Activated CD4-positive, alpha-beta T cell treated with anti-CD3 and anti-CD28 coated beads for 1 hour (primary cell): ENCODE measurements around the gene ITGBL1.

Experiments used
- DNase-seq: peaks from one replicate; pipeline ENCODE4 v3.0.0-alpha.2; 2020

ITGBL1 gene

DNA sequence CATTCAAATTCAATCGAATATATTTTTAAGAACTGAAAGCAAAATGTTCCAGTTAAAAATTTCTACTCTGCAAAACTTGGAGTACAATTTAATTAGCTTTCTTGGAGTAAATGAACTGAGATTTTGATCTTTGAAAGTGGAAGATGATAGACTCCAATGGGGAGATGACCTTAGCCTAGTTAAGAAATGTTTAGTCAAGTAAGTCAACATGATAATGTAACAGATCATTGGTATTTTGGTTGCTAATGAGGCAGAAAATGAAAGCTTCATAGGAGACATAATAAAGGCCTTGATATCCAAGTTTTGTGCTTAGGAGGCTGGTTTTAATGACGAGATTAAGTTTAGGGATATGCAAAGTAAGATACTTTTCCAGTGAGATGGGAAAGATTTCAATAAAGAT, 181.7 kb downstream of the ITGBL1 start:
- no peak for DNase-seq

- no peak for DNase-seq
Observed at GRCh38 chr13:101639711-101640110, 187.2 kb downstream of the ITGBL1 start.

- DNase-seq, result no peak
Observed at GRCh38 chr13:101640788-101641400, 188.4 kb downstream of the ITGBL1 start.

- no peak for DNase-seq
Observed at GRCh38 chr13:101645871-101646270, 193.4 kb downstream of the ITGBL1 start.

DNA sequence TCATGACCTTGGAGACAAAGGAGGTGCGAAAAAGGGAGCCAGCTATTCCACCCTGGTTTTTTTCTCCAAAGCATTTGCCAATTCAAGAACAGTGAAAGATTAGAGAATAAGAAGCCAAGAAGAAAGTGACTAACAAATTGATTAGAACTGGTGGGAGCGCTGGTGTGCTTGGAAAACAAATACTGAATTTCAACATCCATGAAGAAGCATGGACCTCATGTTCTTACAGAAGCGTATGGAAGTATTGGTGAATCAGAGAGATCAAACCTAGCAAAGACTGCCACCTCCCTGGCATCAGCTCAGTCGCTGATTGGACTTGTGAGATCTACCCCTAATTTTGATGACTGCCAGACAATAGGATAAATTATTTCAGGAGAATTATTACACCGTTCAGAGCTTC, 195.3 kb downstream of the ITGBL1 start:
- DNase-seq, result no peak

- DNase-seq, result no peak
Observed at GRCh38 chr13:101648766-101649487, 196.5 kb downstream of the ITGBL1 start.

DNA sequence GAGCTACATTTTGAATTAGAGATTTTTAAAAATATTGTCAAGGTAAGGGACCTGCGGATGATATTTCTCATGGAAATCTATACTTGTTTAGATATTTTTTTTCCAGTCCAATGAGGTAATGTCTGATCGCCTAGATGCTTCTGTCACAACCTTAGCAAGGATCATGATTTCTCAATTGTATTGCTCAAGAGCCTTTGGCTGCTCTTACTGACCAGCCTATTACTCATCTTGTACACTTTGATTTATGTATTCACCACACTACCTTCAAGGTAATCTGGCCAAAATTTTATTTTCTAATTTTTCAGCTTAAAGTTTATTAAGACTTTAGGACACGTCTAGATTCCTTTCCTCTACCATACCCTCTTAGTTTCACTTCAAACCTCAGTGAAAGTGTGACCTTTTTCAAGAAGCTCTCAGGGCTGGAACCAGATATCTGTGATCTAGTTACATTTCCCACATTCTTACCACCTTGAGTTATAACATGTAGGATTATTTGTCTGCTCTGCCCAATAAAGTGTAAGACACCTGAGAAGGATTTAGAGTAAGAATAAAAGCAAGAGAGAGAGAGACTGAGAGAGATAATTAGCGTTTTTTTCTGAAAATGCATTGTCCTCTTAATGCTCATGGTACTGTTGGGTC, 197.1 kb downstream of the ITGBL1 start:
- DNase-seq, result no peak

- DNase-seq, result no peak
Observed at GRCh38 chr13:101654883-101655282, 202.4 kb downstream of the ITGBL1 start.

GRCh38 chr13:101655435-101655834, 203.0 kb downstream of the ITGBL1 start:
- no peak for DNase-seq

DNA sequence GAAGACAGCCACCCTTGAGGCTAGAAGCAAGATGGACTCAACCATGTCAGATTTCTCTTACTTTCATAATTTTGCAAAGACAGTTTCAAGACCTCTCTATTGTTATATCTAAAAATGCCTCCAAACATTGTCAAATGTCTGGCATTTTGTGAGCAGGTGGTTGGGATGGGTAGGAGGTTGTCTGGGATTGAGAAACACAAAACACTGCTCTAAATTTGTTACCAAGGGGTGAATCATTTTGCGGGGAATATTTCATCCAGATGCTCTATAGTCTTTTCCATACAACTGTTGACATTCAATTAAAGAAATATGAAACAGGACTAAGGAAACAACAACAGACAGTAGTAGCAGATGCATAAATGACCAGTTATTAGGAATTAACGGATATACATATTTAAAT, 208.2 kb downstream of the ITGBL1 start:
- no peak for DNase-seq

GRCh38 chr13:101661839-101662238, 209.4 kb downstream of the ITGBL1 start:
- DNase-seq, result no peak

GRCh38 chr13:101673360-101674105, 221.1 kb downstream of the ITGBL1 start:
- no peak for DNase-seq

GRCh38 chr13:101681834-101682233, 229.4 kb downstream of the ITGBL1 start:
- DNase-seq, result no peak

- DNase-seq, result no peak
Observed at GRCh38 chr13:101686003-101686402, 233.5 kb downstream of the ITGBL1 start.

- DNase-seq, result no peak
Observed at GRCh38 chr13:101690871-101691270, 238.4 kb downstream of the ITGBL1 start.

DNA sequence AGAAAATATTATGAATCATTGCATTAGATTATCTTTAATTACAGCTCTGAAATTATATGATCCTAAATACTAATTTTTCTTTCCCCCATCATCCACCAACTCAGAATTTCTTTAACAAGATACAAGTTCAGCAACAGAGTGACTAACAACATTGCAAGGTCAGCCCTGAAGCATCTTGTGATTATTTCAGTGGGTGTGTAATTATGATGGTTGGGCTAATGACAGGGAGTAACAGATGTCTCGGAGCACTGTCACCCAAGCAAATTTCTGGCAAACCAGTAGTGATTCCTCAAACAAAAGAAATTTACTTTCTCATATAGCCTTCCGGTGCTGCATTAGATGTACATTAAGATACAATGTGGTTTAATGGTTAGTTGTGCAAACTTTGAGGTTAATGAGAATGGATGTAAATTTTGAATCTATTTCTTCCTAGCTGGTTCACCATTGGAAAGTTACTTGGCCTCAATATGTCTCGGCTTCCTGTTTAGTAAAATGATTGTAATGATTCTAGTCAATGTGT, 238.9 kb downstream of the ITGBL1 start:
- DNase-seq, result no peak

- DNase-seq, result no peak
Observed at GRCh38 chr13:101695870-101696516, 243.5 kb downstream of the ITGBL1 start.

DNA sequence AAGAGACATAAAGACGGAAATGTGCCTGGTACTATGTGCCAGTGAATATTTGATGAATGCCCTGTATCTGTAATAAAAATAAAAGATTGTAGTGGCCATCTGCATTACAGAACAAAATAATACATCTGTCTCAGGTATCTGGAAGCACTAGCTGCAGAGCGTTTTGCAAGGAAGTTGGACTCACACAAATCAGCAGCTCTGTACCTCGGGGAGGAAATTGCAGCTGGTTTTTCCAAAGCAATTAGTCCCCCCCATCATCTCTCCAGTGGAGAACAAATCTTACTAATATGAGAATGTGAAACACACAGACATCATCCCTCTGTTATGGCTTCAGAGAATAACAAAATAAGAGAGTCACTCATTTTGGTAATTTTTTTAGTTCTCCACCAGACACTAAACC, 245.3 kb downstream of the ITGBL1 start:
- no peak for DNase-seq

- no peak for DNase-seq
Observed at GRCh38 chr13:101698400-101698799, 245.9 kb downstream of the ITGBL1 start.

DNA sequence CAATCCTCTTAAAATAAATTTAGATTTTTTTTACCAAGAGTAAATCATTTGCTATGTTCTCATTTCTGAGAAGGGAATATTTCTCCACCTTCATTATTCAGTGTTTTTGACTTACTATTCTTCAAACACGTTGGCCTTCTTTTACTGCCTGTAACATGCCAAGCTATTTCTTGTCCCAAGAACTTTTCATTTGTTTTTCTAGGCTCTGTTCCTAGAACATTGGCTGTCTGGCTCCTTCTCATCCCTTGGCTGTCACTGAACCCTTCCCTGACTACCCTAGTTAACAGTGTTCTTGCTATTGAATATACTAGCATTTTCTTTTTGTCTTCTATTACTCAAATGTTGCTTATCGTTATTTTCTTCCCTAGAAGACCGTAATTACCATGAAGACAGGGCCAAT, 248.1 kb downstream of the ITGBL1 start:
- DNase-seq, result no peak

DNA sequence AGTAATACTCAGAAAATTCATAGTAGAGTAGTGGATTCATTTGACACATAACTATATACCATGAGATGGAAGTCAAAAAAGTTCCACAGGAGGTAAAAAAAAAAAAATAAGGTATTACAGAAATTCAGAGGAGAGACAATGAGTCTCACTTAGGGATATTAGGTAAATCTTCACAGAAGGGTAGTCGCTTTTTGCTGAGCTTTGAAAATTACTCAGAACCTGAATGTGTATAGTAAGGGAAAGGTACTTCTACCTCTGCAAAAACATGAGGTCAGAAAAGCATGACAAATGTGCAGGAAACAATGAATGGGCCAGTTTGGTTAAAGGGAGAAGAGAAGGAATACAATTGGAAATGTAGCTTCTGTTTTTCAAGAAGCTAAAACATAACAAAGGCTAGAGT, 250.6 kb downstream of the ITGBL1 start:
- DNase-seq, result no peak

- no peak for DNase-seq
Observed at GRCh38 chr13:101703838-101704237, 251.4 kb downstream of the ITGBL1 start.

DNA sequence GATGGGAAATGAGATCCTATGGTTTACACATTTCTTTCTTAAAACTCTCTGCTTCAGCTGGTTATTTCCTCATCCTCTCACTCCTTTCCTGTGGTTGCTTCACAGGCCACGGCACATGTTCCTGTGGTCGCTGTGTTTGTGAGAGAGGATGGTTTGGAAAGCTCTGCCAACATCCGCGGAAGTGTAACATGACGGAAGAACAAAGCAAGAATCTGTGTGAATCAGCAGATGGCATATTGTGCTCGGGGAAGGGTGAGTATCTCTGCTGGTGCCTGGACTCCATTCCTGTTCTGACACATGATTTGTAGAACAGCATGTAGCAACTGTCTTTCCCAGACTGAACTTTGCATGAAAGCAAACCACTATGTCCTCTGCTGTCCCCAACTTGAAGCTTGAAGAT, 254.2 kb downstream of the ITGBL1 start:
- DNase-seq, result no peak
